ENCODE data around the gene PHACTR2.

Gene PHACTR2

DNA sequence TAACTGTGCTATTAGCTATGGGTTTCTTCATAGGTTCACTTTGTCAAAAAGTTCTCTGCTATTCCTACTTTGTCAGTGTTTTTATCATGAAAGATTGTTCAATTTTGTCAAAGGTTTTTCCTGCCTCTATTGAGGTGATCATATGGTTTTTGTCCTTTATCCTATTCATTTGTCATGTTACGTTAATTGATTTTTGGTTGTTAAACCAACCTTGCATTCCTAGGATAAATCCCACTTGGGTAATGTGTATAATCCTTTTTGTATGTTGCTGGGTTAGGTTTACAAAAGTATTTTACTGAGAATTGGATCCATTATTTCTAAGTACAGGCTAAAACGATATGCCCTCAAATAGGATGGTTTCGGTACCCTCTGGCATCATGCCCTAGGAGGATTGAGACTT is 5.0 kb downstream of the PHACTR2 start:
- Histone ChIP-seq H3K27me3 (ENCODE audit: insufficient read depth, poor library complexity, severe bottlenecking) (no peaks in the 10 kb centered on the region), H3K4me1 (ENCODE audit: insufficient read depth, poor library complexity, severe bottlenecking) (peaks cover 36% of the 10 kb centered on the region), H3K9me3 (ENCODE audit: severe bottlenecking) (peaks cover 5% of the 10 kb centered on the region), H3K4me3 (ENCODE audit: severe bottlenecking) (no peak overlapping the region), H3K27ac (ENCODE audit: poor library complexity, severe bottlenecking) (no peak overlapping the region), H3K36me3 (ENCODE audit: low read depth) (peaks cover 5% of the 10 kb centered on the region; the same call in 1 of the 2 replicates)
- ATAC-seq (ENCODE audit: low read depth) (no peak), DNase-seq (ENCODE audit: low spot score) (no peak)
- TF ChIP-seq, protein P1, sequence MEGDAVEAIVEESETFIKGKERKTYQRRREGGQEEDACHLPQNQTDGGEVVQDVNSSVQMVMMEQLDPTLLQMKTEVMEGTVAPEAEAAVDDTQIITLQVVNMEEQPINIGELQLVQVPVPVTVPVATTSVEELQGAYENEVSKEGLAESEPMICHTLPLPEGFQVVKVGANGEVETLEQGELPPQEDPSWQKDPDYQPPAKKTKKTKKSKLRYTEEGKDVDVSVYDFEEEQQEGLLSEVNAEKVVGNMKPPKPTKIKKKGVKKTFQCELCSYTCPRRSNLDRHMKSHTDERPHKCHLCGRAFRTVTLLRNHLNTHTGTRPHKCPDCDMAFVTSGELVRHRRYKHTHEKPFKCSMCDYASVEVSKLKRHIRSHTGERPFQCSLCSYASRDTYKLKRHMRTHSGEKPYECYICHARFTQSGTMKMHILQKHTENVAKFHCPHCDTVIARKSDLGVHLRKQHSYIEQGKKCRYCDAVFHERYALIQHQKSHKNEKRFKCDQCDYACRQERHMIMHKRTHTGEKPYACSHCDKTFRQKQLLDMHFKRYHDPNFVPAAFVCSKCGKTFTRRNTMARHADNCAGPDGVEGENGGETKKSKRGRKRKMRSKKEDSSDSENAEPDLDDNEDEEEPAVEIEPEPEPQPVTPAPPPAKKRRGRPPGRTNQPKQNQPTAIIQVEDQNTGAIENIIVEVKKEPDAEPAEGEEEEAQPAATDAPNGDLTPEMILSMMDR (IDR thresholded peaks at IDR 0.05; ENCODE audit: poor library complexity, severe bottlenecking): no peak

DNA sequence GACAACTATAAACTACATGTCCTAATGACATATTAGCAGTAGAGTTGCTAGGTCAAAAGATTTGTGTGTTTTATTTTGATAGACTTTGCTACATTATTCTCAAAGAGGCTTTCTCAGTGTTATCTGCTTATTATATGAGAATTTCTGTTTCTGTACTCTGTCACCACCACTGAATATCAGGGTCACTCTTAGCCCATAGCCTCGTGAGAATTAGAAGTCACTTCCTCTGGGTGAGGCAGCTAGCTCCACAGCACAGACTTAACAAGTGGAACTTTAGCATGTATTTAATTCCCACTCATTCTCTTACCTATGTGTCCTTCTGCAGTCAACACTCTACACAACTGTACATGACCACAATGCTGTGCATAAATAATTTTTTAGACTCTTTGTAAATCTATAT is 6.7 kb downstream of the PHACTR2 start:
- TF ChIP-seq, protein P1 (IDR thresholded peaks at IDR 0.05; ENCODE audit: poor library complexity, severe bottlenecking): no peak
- Histone ChIP-seq H3K4me1 (ENCODE audit: insufficient read depth, poor library complexity, severe bottlenecking) (peaks cover 35% of the 10 kb centered on the region), H3K27me3 (ENCODE audit: insufficient read depth, poor library complexity, severe bottlenecking) (no peaks in the 10 kb centered on the region), H3K9me3 (ENCODE audit: severe bottlenecking) (peaks cover 5% of the 10 kb centered on the region), H3K27ac (ENCODE audit: poor library complexity, severe bottlenecking) (no peak overlapping the region), H3K36me3 (ENCODE audit: low read depth) (peaks cover 5% of the 10 kb centered on the region; the same call in 1 of the 2 replicates), H3K4me3 (ENCODE audit: severe bottlenecking) (no peak overlapping the region)
- DNase-seq (ENCODE audit: low spot score) (no peak), ATAC-seq (ENCODE audit: low read depth) (no peak)

DNA sequence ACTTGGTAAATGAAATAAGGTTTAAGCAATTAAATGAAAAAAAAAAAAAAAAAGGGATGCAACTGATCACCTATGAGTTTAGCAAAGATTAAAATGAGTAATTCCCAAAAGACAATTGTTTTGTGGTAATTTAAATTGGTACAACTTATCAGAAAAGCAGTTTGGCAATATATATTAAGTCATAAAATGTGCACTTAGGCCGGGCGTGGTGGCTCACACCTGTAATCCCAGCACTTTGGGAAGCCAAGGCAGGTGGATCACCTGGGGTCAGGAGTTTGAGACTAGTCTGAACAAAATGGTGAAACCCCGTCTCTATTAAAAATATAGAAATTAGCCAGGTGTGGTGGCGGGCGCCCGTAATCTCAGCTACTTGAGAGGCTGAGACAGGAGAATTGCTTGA is 7.9 kb downstream of the PHACTR2 start:
- Histone ChIP-seq H3K4me3 (ENCODE audit: severe bottlenecking) (no peak overlapping the region), H3K9me3 (ENCODE audit: severe bottlenecking) (peaks cover 7% of the 10 kb centered on the region), H3K36me3 (ENCODE audit: low read depth) (peaks cover 5% of the 10 kb centered on the region; the same call in 1 of the 2 replicates), H3K4me1 (ENCODE audit: insufficient read depth, poor library complexity, severe bottlenecking) (peaks cover 23% of the 10 kb centered on the region), H3K27ac (ENCODE audit: poor library complexity, severe bottlenecking) (no peak overlapping the region), H3K27me3 (ENCODE audit: insufficient read depth, poor library complexity, severe bottlenecking) (no peaks in the 10 kb centered on the region)
- DNase-seq (ENCODE audit: low spot score) (no peak), ATAC-seq (ENCODE audit: low read depth) (no peak)
- TF ChIP-seq, protein P1 (IDR thresholded peaks at IDR 0.05; ENCODE audit: poor library complexity, severe bottlenecking): no peak

DNA sequence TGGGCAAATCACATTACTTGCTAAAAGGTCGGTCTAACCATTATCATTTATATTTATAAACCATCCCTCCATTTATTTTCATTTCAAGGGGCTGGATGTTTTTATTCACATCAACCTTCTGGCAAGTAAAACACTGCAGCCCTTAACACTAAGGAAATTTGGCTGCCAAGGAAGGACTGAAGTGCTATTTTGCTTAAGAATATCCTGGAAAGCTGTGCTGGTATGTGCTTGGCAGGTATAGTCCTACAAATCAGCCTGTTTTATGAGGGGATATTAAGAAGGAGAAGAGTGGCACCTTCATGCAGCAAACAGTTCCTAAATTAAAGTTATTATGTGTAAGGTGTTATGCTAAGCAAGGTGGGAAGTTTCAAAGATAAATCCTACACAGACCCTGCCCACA is 9.8 kb downstream of the PHACTR2 start:
- no peak for ATAC-seq (ENCODE audit: low read depth)
- Histone ChIP-seq H3K4me1 (ENCODE audit: insufficient read depth, poor library complexity, severe bottlenecking) (peaks cover 15% of the 10 kb centered on the region), H3K27ac (ENCODE audit: poor library complexity, severe bottlenecking) (no peak overlapping the region), H3K36me3 (ENCODE audit: low read depth) (peaks cover 8% of the 10 kb centered on the region), H3K4me3 (ENCODE audit: severe bottlenecking) (no peak overlapping the region), H3K27me3 (ENCODE audit: insufficient read depth, poor library complexity, severe bottlenecking) (no peaks in the 10 kb centered on the region), H3K9me3 (ENCODE audit: severe bottlenecking) (peaks cover 7% of the 10 kb centered on the region)
- DNase-seq (ENCODE audit: low spot score): no peak
- TF ChIP-seq, protein P1 (IDR thresholded peaks at IDR 0.05; ENCODE audit: poor library complexity, severe bottlenecking): no peak

DNA sequence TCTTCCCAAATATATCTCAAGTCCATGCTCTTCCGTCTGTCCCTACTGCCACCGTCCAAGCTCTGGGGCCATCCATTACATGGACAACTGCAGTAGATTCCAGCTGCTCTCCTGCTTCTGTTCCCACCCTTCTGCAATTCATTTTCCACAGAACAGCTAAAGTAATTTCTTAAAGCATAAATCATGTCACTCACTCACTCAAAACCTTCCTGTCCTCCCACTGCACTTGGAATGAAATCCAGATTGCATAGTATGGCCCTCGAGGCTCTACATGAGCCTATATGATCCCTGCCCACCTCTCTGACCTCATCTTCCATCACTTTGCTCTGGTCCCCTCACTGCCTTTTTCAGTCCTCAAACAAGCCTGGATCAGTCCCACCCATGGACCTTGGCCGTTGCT is 10.9 kb downstream of the PHACTR2 start:
- H3K9me3 ChIP-seq (ENCODE audit: severe bottlenecking): peaks cover 2% of the 10 kb centered on the region
- H3K4me1 ChIP-seq (ENCODE audit: insufficient read depth, poor library complexity, severe bottlenecking): peaks cover 15% of the 10 kb centered on the region

More for the DNA sequence above, 10.9 kb downstream of the PHACTR2 start:
- Histone ChIP-seq H3K27me3 (ENCODE audit: insufficient read depth, poor library complexity, severe bottlenecking) (no peaks in the 10 kb centered on the region), H3K27ac (ENCODE audit: poor library complexity, severe bottlenecking) (no peak overlapping the region), H3K36me3 (ENCODE audit: low read depth) (peaks cover 8% of the 10 kb centered on the region), H3K4me3 (ENCODE audit: severe bottlenecking) (no peak overlapping the region)
- TF ChIP-seq, protein P1 (IDR thresholded peaks at IDR 0.05; ENCODE audit: poor library complexity, severe bottlenecking): no peak
- ATAC-seq (ENCODE audit: low read depth) (no peak), DNase-seq (ENCODE audit: low spot score) (no peak)
